ENCODE results near the gene TNFSF10. TPM values are rescaled to one million over a fixed set of nuclear protein-coding genes. Genes with fewer than 3 reads are reported as not detected.

TNFSF10 gene
- total RNA-seq, 1 experiment from 2014 or later = 0.22 TPM

- TF ChIP-seq ZMAT4 (CRISPR knock-in tag; IDR thresholded peaks at IDR 0.05) (no peak), NR3C1 (CRISPR knock-in tag; conservative IDR thresholded peaks at IDR 0.05; ENCODE audit: low read depth) (no peak), ERG (CRISPR knock-in tag; IDR thresholded peaks at IDR 0.05) (no peak), ELF4 (CRISPR knock-in tag; IDR thresholded peaks at IDR 0.05; ENCODE audit: low read depth) (no peak), RELA (CRISPR knock-in tag; IDR thresholded peaks at IDR 0.05; ENCODE audit: borderline replicate concordance) (no peak), SMAD3 (CRISPR knock-in tag; IDR thresholded peaks at IDR 0.05; ENCODE audit: borderline replicate concordance) (no peak), CREM (CRISPR knock-in tag; IDR thresholded peaks at IDR 0.05) (no peak), ZNF263 (CRISPR knock-in tag; IDR thresholded peaks at IDR 0.05; ENCODE audit: low read depth) (no peak), PREB (CRISPR knock-in tag; IDR thresholded peaks at IDR 0.05; ENCODE audit: borderline replicate concordance) (no peak), RORB (CRISPR knock-in tag; IDR thresholded peaks at IDR 0.05) (no peak), NFE2L1 (CRISPR knock-in tag; IDR thresholded peaks at IDR 0.05) (no peak), GRHL2 (CRISPR knock-in tag; IDR thresholded peaks at IDR 0.05; ENCODE audit: insufficient replicate concordance, severe bottlenecking) (no peak), ZNF671 (CRISPR knock-in tag; IDR thresholded peaks at IDR 0.05) (no peak)
Measured at GRCh38 chr3:172541945-172542488, 18.8 kb upstream of the TNFSF10 start (continued).

- DNase-seq (ENCODE audit: low spot score) (no peak), ATAC-seq (no peak)
- Mint-ChIP-seq H3K36me3 (no peaks in the 10 kb centered on the region), H3K9me3 (peaks cover 15% of the 10 kb centered on the region), H3K4me1 (peaks cover 20% of the 10 kb centered on the region), H3K27ac (no peak overlapping the region), H3K4me3 (no peak overlapping the region), H3K27me3 (ENCODE audit: low read depth) (no peaks in the 10 kb centered on the region)
- TF ChIP-seq CTCF (IDR thresholded peaks at IDR 0.05) (no peak), SOX15 (CRISPR knock-in tag; IDR thresholded peaks at IDR 0.05) (no peak), MAX (CRISPR knock-in tag; IDR thresholded peaks at IDR 0.05) (no peak)
- ChIA-PET POLR2A (interaction anchor here (0.7 kb wide), 1 partner anchor 1292 kb away, joined by 5 read pairs; no protein-coding TSS in a partner anchor), CTCF (no interaction called here)
Measured at GRCh38 chr3:172540049-172540448, 16.8 kb upstream of the TNFSF10 start.

- H3K4me1 Mint-ChIP-seq = peaks cover 20% of the 10 kb centered on the region
- no peak for TF ChIP-seq CREB1 (CRISPR knock-in tag; IDR thresholded peaks at IDR 0.05)
- TF ChIP-seq TCF7 (CRISPR knock-in tag; IDR thresholded peaks at IDR 0.05; ENCODE audit: low read depth) = no peak
- no peak for TF ChIP-seq IRF2 (CRISPR knock-in tag; IDR thresholded peaks at IDR 0.05; ENCODE audit: borderline replicate concordance, low read depth)
- no peak for TF ChIP-seq FOXJ3 (CRISPR knock-in tag; IDR thresholded peaks at IDR 0.05; ENCODE audit: borderline replicate concordance)
- TF ChIP-seq RORB (CRISPR knock-in tag; IDR thresholded peaks at IDR 0.05) = no peak
- TF ChIP-seq ZNF512 (CRISPR knock-in tag; IDR thresholded peaks at IDR 0.05; ENCODE audit: borderline replicate concordance) = no peak
- no peak for TF ChIP-seq NFATC4 (CRISPR knock-in tag; IDR thresholded peaks at IDR 0.05)
- TF ChIP-seq GRHL2 (CRISPR knock-in tag; IDR thresholded peaks at IDR 0.05; ENCODE audit: insufficient replicate concordance, severe bottlenecking) = no peak
- TF ChIP-seq ZNF317 (CRISPR knock-in tag; IDR thresholded peaks at IDR 0.05; ENCODE audit: borderline replicate concordance, low read depth) = no peak
- no peak for TF ChIP-seq ZNF532 (CRISPR knock-in tag; IDR thresholded peaks at IDR 0.05; ENCODE audit: borderline replicate concordance)
Measured at GRCh38 chr3:172539273-172539672, 16.0 kb upstream of the TNFSF10 start.

More at GRCh38 chr3:172539273-172539672, 16.0 kb upstream of the TNFSF10 start:
- Mint-ChIP-seq H3K27ac (no peak overlapping the region), H3K27me3 (ENCODE audit: low read depth) (no peaks in the 10 kb centered on the region), H3K36me3 (no peaks in the 10 kb centered on the region), H3K9me3 (peaks cover 15% of the 10 kb centered on the region), H3K4me3 (no peak overlapping the region)
- ATAC-seq (no peak), DNase-seq (ENCODE audit: low spot score) (no peak)
- CTCF ChIA-PET = no interaction called here
- POLR2A ChIA-PET = no interaction called here

Data from WTC11 (cell line).